GM18907 (cell line): ENCODE measurements around the gene FAHD2A.
"Not testable (repeated sequence)": the region's sequence is repeated elsewhere in the genome, so short reads cannot be mapped to it uniquely, and the experiment has no call there.

Experiments used
- ATAC-seq: cut with Tn5 transposase; IDR thresholded peaks from one replicate; pipeline ENCODE4 v1.9.1; 2021; ENCODE audit warnings: mild to moderate bottlenecking, moderate library complexity; ENCODE audit not compliant: unreplicated experiment

Gene FAHD2A

GRCh38 chr2:95375532-95376150 lies 26.9 kb upstream of the FAHD2A start:
- no peak for ATAC-seq

- no peak for ATAC-seq
These were observed 25.9 kb upstream of the FAHD2A start for GRCh38 chr2:95376311-95377215.

GRCh38 chr2:95377216-95378123 lies 25.0 kb upstream of the FAHD2A start:
- ATAC-seq = no peak

GRCh38 chr2:95378281-95378680 lies 24.2 kb upstream of the FAHD2A start:
- not testable (repeated sequence) for ATAC-seq

- no peak for ATAC-seq
These were observed 23.1 kb upstream of the FAHD2A start for GRCh38 chr2:95379371-95379831.

- ATAC-seq = no peak
These were observed 22.2 kb upstream of the FAHD2A start for GRCh38 chr2:95380280-95380679.

GRCh38 chr2:95380731-95381130 lies 21.8 kb upstream of the FAHD2A start:
- no peak for ATAC-seq

GRCh38 chr2:95381212-95382191 lies 21.0 kb upstream of the FAHD2A start:
- no peak for ATAC-seq

GRCh38 chr2:95382192-95382591 lies 20.3 kb upstream of the FAHD2A start:
- ATAC-seq = no peak

GRCh38 chr2:95382686-95383634 lies 19.5 kb upstream of the FAHD2A start:
- no peak for ATAC-seq

- ATAC-seq = no peak
These were observed 18.9 kb upstream of the FAHD2A start for GRCh38 chr2:95383635-95384027.

- no peak for ATAC-seq
These were observed 17.5 kb upstream of the FAHD2A start for GRCh38 chr2:95384854-95385569.

GRCh38 chr2:95385570-95385984 lies 16.9 kb upstream of the FAHD2A start:
- ATAC-seq = no peak

- ATAC-seq = no peak
These were observed 16.5 kb upstream of the FAHD2A start for GRCh38 chr2:95386031-95386430.

GRCh38 chr2:95387358-95387757 lies 15.2 kb upstream of the FAHD2A start:
- ATAC-seq = no peak

- ATAC-seq = no peak
These were observed 14.3 kb upstream of the FAHD2A start for GRCh38 chr2:95388091-95388692.

- ATAC-seq = no peak
These were observed 13.7 kb upstream of the FAHD2A start for GRCh38 chr2:95388856-95389244.
